Measurements from ENCODE around the gene XG.

XG gene

GRCh38 chrX:2820136-2820771 lies 68.4 kb downstream of the XG start:
- DNase-seq (ENCODE audit: low spot score), result no peak

DNA sequence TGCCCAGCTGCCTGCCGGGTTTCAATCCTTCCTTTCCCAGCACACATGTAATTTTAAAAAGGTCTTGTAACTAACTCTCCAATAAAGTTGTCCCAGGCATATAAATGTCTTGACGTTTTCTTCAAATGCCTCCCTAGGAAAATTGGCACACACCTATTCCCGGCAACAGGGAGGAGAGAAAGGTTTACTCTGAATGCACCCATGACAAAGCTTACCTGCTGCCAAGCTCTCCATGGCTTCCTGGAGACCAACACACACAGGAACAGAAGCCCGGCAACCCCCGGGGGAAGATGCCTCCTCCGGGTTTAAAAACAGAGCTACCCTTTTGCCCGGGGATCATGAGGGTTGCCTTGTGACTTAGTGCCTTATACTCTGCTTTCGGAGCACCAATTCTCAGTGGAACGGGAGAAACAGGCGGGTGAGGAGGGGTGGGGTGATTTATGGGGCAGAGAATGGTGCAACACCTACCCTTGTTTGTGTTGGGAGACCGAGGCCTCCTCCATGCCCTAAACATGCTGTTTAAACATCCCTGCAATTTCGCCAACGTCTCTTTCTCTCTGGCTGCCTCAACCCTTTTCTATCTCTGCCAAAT lies 72.1 kb downstream of the XG start:
- DNase-seq (ENCODE audit: low spot score), result no peak

DNA sequence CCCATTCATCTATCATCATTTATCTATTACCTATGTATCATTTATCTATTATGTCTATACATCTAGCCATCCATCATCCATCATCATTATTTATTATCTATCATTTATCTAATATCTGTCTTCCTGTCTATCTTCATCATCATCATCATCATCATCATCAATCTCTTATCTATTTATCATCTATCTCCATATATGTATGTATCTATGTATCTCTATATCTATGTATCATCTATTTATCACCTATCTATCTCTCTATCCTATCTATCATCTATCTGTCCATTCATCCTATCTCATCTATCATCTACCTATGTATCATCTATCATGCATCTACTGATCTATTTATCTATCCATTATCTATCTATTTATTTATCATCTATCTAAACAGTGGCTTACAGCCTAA lies 73.0 kb downstream of the XG start:
- DNase-seq (ENCODE audit: low spot score), result no peak

- no peak for DNase-seq (ENCODE audit: low spot score)
Measured at GRCh38 chrX:2828344-2828958, 76.6 kb downstream of the XG start, which contains the start of gene GYG2. GYG2 (plus strand) TSS chrX:2828930; CDS start chrX:2830189, 1,259 bp downstream.

- no peak for DNase-seq (ENCODE audit: low spot score)
Measured at GRCh38 chrX:2828959-2829411, 77.1 kb downstream of the XG start.

DNA sequence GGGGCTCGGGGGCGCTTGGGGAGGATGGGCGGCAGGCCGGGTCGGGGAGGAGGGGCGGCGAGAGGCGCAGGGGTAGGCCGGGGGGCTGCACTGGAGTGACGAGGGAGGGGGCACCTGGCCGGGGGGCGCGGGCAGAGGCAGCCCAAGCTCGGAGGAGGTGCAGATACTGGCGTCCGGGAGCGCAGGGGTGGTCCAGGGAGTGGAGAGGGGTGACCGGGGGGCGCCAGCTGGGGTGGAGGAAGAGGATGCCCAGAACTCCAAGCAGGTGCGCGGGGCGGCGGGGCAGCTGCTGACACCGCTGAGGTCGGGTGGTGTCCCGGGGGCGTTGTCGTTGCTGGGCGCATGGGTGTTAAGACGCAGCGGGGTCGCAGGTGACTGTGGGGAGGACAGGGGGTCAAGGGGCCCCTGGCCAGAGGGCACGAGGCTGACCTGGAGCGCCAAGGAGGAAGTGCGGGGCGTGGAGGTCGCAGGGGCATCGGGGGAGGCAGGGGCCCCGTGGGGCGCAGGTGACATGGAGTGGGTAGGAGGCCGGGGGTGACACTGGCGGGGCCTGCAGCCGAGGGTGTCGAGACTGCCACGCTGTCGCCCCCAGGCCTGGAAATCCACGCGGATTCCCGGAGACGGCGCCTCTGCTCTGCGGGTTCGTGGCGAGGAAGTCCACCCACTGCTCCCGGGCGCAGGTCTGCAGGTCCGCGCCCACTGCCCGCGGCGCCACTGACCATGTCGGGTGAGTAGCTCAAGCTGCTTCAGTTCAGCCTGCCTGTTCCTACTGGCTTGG lies 77.8 kb downstream of the XG start:
- no peak for DNase-seq (ENCODE audit: low spot score)

GRCh38 chrX:2831471-2832228 lies 79.8 kb downstream of the XG start:
- DNase-seq (ENCODE audit: low spot score), result no peak

GRCh38 chrX:2837961-2838360 lies 86.1 kb downstream of the XG start:
- no peak for DNase-seq (ENCODE audit: low spot score)

DNA sequence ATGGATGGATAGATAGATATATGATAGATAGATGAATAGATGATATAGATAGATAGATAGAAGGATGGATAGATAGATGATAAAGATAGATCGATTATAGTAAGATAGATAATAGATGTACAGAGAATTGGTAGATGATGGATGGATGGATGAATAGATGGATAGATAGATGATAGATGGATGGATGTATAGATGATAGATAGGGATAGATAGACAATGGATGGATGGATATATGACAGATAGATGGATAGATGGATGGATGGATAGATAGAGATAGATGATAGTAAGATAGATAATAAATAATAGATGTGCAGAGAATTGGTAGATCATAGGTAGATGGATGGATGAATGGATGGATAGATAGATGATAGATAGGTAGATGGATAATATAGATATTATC lies 89.1 kb downstream of the XG start:
- DNase-seq (ENCODE audit: low spot score), result no peak

GRCh38 chrX:2841537-2841936 lies 89.7 kb downstream of the XG start:
- DNase-seq (ENCODE audit: low spot score), result no peak

GRCh38 chrX:2846992-2847391 lies 95.2 kb downstream of the XG start:
- no peak for DNase-seq (ENCODE audit: low spot score)

- no peak for DNase-seq (ENCODE audit: low spot score)
Measured at GRCh38 chrX:2848871-2849301, 97.0 kb downstream of the XG start.

- no peak for DNase-seq (ENCODE audit: low spot score)
Measured at GRCh38 chrX:2854918-2855317, 103.1 kb downstream of the XG start.

DNA sequence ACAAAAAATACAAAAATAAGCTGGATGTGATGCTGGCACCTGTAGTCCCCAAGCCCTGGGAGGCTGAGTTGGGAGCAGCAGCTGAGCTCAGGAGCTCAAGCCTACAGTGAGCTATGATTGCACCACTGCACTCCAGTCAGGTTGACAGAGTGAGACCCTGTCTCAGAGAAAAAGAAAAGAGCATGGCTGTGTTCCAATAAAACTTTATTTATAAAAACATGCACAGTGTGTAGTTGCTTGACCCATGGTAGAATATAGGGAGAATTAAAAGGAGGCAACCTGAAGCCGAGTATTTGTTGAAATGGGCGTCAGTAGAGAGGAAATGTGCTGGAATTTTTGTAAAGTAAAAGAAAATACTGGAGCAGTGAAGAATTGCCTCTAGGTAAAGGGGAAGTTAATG lies 103.9 kb downstream of the XG start:
- no peak for DNase-seq (ENCODE audit: low spot score)

GRCh38 chrX:2857566-2857965 lies 105.7 kb downstream of the XG start:
- DNase-seq (ENCODE audit: low spot score), result no peak

DNA sequence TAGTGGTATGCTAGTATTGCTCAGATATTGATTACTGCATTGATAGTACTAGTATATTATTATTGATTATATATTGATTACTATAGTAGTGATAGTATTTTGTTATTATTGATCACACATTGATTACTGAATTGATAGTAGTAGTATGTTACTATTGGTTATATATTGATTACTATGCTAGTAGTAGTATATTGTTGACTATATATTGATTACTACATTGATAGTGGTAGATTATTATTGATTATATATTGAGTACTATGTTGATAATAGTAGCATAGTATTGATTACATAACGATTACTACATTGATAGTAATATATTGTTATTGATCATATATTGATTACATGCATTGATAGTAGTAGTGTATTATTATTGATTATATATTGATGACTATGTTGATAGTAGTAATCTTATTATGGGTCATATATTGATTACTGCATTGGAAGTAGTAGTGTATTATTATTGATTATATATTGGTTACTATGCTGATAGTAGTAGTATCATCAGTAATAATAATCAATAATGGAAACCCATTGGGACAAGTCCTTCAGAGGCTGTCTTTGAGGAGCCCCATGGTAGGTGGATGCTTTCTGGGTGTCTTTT lies 107.5 kb downstream of the XG start:
- no peak for DNase-seq (ENCODE audit: low spot score)

- no peak for DNase-seq (ENCODE audit: low spot score)
Measured at GRCh38 chrX:2862404-2862803, 110.6 kb downstream of the XG start.

DNA sequence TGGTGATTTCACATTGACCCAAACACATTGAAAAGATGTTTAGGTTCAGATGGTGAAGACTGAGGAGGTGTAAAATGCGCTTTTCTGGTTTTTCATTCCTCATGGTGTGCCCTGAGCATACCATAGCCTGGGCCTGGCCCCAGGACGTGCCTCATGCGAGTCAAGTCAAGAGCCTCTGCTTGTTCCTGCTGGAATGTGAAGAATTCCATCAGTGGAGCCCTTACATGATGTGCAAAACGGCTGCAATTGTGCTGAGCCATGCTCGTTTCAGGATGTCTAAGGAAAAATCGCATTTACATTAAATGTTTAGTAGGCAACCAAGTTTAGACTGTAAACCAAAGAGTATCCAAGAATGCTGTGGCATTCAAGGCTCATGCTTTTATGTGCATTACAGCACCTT lies 111.8 kb downstream of the XG start:
- DNase-seq (ENCODE audit: low spot score), result no peak
